ENCODE results near the gene AP1AR.
"Not testable (repeated sequence)": the region's sequence is repeated elsewhere in the genome, so short reads cannot be mapped to it uniquely, and the experiment has no call there.

AP1AR gene

GRCh38 chr4:112279025-112279881 is 47.7 kb downstream of the AP1AR start:
- no peak for DNase-seq (ENCODE audit: low read depth, low spot score)

GRCh38 chr4:112279882-112280315 is 48.3 kb downstream of the AP1AR start:
- no peak for DNase-seq (ENCODE audit: low read depth, low spot score)

GRCh38 chr4:112280386-112281056 is 48.9 kb downstream of the AP1AR start:
- no peak for DNase-seq (ENCODE audit: low read depth, low spot score)

GRCh38 chr4:112281895-112282398 is 50.4 kb downstream of the AP1AR start:
- not testable (repeated sequence) for DNase-seq (ENCODE audit: low read depth, low spot score)

- no peak for DNase-seq (ENCODE audit: low read depth, low spot score)
Observed at GRCh38 chr4:112282860-112283667, 51.5 kb downstream of the AP1AR start.

- DNase-seq (ENCODE audit: low read depth, low spot score): no peak
Observed at GRCh38 chr4:112284166-112284565, 52.6 kb downstream of the AP1AR start.

GRCh38 chr4:112284662-112285411 is 53.2 kb downstream of the AP1AR start:
- DNase-seq (ENCODE audit: low read depth, low spot score): no peak

GRCh38 chr4:112287258-112287989 is 55.8 kb downstream of the AP1AR start:
- DNase-seq (ENCODE audit: low read depth, low spot score): no peak

- DNase-seq (ENCODE audit: low read depth, low spot score): no peak
Observed at GRCh38 chr4:112288455-112288854, 56.9 kb downstream of the AP1AR start.

GRCh38 chr4:112289407-112290253 is 58.0 kb downstream of the AP1AR start:
- no peak for DNase-seq (ENCODE audit: low read depth, low spot score)

GRCh38 chr4:112290341-112290740 is 58.8 kb downstream of the AP1AR start:
- no peak for DNase-seq (ENCODE audit: low read depth, low spot score)

GRCh38 chr4:112296949-112297880 is 65.6 kb downstream of the AP1AR start, which contains the start of gene ALPK1:
Gene ALPK1 (plus strand): TSS chr4:112297369.
- no peak for DNase-seq (ENCODE audit: low read depth, low spot score)

GRCh38 chr4:112299721-112300120 is 68.1 kb downstream of the AP1AR start:
- DNase-seq (ENCODE audit: low read depth, low spot score): no peak

GRCh38 chr4:112302320-112303274 is 71.0 kb downstream of the AP1AR start:
- no peak for DNase-seq (ENCODE audit: low read depth, low spot score)

- DNase-seq (ENCODE audit: low read depth, low spot score): not testable (repeated sequence)
Observed at GRCh38 chr4:112305477-112305876, 73.9 kb downstream of the AP1AR start.

- not testable (repeated sequence) for DNase-seq (ENCODE audit: low read depth, low spot score)
Observed at GRCh38 chr4:112309263-112309791, 77.7 kb downstream of the AP1AR start.

GRCh38 chr4:112311516-112311915 is 79.9 kb downstream of the AP1AR start:
- DNase-seq (ENCODE audit: low read depth, low spot score): no peak
